Fibroblast of lung (primary cell): ENCODE results near the gene TIPIN.

Source experiments
- CTCF ChIP-seq, 2 donors: IDR thresholded peaks in 1 of 2; conservative IDR thresholded peaks in 1 of 2; 1 replicate in 1 of 2; 2 replicates in 1 of 2; pipeline ENCODE4 v1.5.1; 2011 to 2012; ENCODE audit warnings: low read length in 2 of 2, control low read depth in 1 of 2, inconsistent platforms in 1 of 2, low read depth in 1 of 2, mild to moderate bottlenecking in 1 of 2
- EZH2 ChIP-seq: IDR thresholded peaks from 2 replicates; pipeline ENCODE4 v1.5.1; 2012; ENCODE audit warnings: low read length, control low read depth, mild to moderate bottlenecking; ENCODE audit errors: missing control alignments

- no peak for TF ChIP-seq EZH2
- TF ChIP-seq CTCF (conservative IDR thresholded peaks at IDR 0.05 in 1 of 2, IDR thresholded peaks at IDR 0.05 in 1 of 2; ENCODE audit: low read depth in 1 of 2, low read length in 2 of 2): no peak
Measured at GRCh38 chr15:66405007-66405406, 48.5 kb upstream of the TIPIN start.
